HUES6 (cell line): Measurements from ENCODE around the gene PTPRM.

Source experiments
- H3K27ac ChIP-seq: 2 replicates; pipeline ENCODE4 v1.7.0; 2013; ENCODE audit warnings: low read depth, mild to moderate bottlenecking, low read length, inconsistent platforms
- H3K27me3 ChIP-seq: 2 replicates; pipeline ENCODE4 v1.6.1; 2013; ENCODE audit warnings: low read length; ENCODE audit not compliant: control insufficient read depth, insufficient read depth
- H3K36me3 ChIP-seq: 2 replicates; pipeline ENCODE4 v1.6.1; 2013; ENCODE audit warnings: low read length; ENCODE audit not compliant: control insufficient read depth, insufficient read depth
- H3K4me1 ChIP-seq: 2 replicates; pipeline ENCODE4 v1.6.1; 2013; ENCODE audit warnings: low read length; ENCODE audit not compliant: control insufficient read depth, insufficient read depth
- H3K4me3 ChIP-seq: 2 replicates; pipeline ENCODE4 v1.5.1; 2013; ENCODE audit warnings: low read depth, low read length
- H3K9ac ChIP-seq: one replicate; pipeline ENCODE4 v1.6.1; 2013; ENCODE audit warnings: mild to moderate bottlenecking, low read length
- H3K9me3 ChIP-seq: 2 replicates; pipeline ENCODE4 v1.6.1; 2013; ENCODE audit warnings: low read depth, low read length; ENCODE audit not compliant: control insufficient read depth, insufficient read depth

PTPRM gene

GRCh38 chr18:7567474-7568425 lies 634 bp downstream of the PTPRM start:
- Histone ChIP-seq H3K9ac (peak overlapping the region; percentile 79), H3K27ac (peak overlapping the region; percentile 11; the same call in 1 of the 2 replicates), H3K9me3 (no peaks in the 10 kb centered on the region), H3K36me3 (no peaks in the 10 kb centered on the region), H3K4me3 (peak overlapping the region; percentile 89), H3K27me3 (peaks cover 37% of the 10 kb centered on the region), H3K4me1 (peaks cover 5% of the 10 kb centered on the region)

- Histone ChIP-seq H3K27ac (no peak overlapping the region; the same call in 1 of the 2 replicates), H3K36me3 (no peaks in the 10 kb centered on the region), H3K9me3 (no peaks in the 10 kb centered on the region), H3K9ac (peak overlapping the region; percentile 79), H3K4me3 (peak overlapping the region; percentile 89), H3K27me3 (peaks cover 37% of the 10 kb centered on the region), H3K4me1 (peaks cover 8% of the 10 kb centered on the region)
These were observed 1.3 kb downstream of the PTPRM start for GRCh38 chr18:7568426-7568825.

GRCh38 chr18:7571626-7572025 lies 4.5 kb downstream of the PTPRM start:
- no peak overlapping the region for H3K27ac ChIP-seq
- no peak overlapping the region for H3K4me3 ChIP-seq
- no peaks in the 10 kb centered on the region for H3K9me3 ChIP-seq
- no peaks in the 10 kb centered on the region for H3K36me3 ChIP-seq
- H3K4me1 ChIP-seq, result peaks cover 19% of the 10 kb centered on the region; the same call in 1 of the 2 replicates
- no peak overlapping the region for H3K9ac ChIP-seq
- H3K27me3 ChIP-seq, result peaks cover 16% of the 10 kb centered on the region

- H3K27me3 ChIP-seq, result peaks cover 16% of the 10 kb centered on the region
- H3K9me3 ChIP-seq, result no peaks in the 10 kb centered on the region
- no peak overlapping the region for H3K4me3 ChIP-seq
- H3K4me1 ChIP-seq, result peaks cover 29% of the 10 kb centered on the region
- H3K27ac ChIP-seq, result no peak overlapping the region
- H3K36me3 ChIP-seq, result no peaks in the 10 kb centered on the region
- no peak overlapping the region for H3K9ac ChIP-seq
These were observed 5.7 kb downstream of the PTPRM start for GRCh38 chr18:7572822-7573221.

GRCh38 chr18:7575465-7576028 lies 8.4 kb downstream of the PTPRM start:
- Histone ChIP-seq H3K27me3 (no peaks in the 10 kb centered on the region), H3K9ac (no peak overlapping the region), H3K9me3 (no peaks in the 10 kb centered on the region), H3K27ac (no peak overlapping the region), H3K36me3 (no peaks in the 10 kb centered on the region), H3K4me3 (no peak overlapping the region), H3K4me1 (peaks cover 32% of the 10 kb centered on the region)

- H3K36me3 ChIP-seq, result no peaks in the 10 kb centered on the region
- no peaks in the 10 kb centered on the region for H3K27me3 ChIP-seq
- H3K27ac ChIP-seq, result no peak overlapping the region
- peaks cover 32% of the 10 kb centered on the region for H3K4me1 ChIP-seq
- H3K9me3 ChIP-seq, result no peaks in the 10 kb centered on the region
- H3K4me3 ChIP-seq, result no peak overlapping the region
- no peak overlapping the region for H3K9ac ChIP-seq
These were observed 9.0 kb downstream of the PTPRM start for GRCh38 chr18:7576077-7576476.

GRCh38 chr18:7576685-7577084 lies 9.6 kb downstream of the PTPRM start:
- H3K9me3 ChIP-seq, result no peaks in the 10 kb centered on the region
- H3K9ac ChIP-seq, result no peak overlapping the region
- H3K4me3 ChIP-seq, result no peak overlapping the region
- H3K27ac ChIP-seq, result no peak overlapping the region
- H3K36me3 ChIP-seq, result no peaks in the 10 kb centered on the region
- no peaks in the 10 kb centered on the region for H3K27me3 ChIP-seq
- peaks cover 32% of the 10 kb centered on the region for H3K4me1 ChIP-seq

- H3K9me3 ChIP-seq, result peaks cover 5% of the 10 kb centered on the region; the same call in 1 of the 2 replicates
- H3K4me3 ChIP-seq, result no peak overlapping the region
- peak overlapping the region; percentile 57; the same call in 1 of the 2 replicates for H3K27ac ChIP-seq
- H3K9ac ChIP-seq, result peak overlapping the region; percentile 50
- peaks cover 32% of the 10 kb centered on the region for H3K4me1 ChIP-seq
- no peaks in the 10 kb centered on the region for H3K36me3 ChIP-seq
- no peaks in the 10 kb centered on the region for H3K27me3 ChIP-seq
These were observed 10.6 kb downstream of the PTPRM start for GRCh38 chr18:7577706-7578105.

- Histone ChIP-seq H3K36me3 (no peaks in the 10 kb centered on the region), H3K27me3 (no peaks in the 10 kb centered on the region), H3K4me1 (peaks cover 29% of the 10 kb centered on the region), H3K4me3 (no peak overlapping the region), H3K9ac (no peak overlapping the region), H3K27ac (no peak overlapping the region), H3K9me3 (peaks cover 5% of the 10 kb centered on the region; the same call in 1 of the 2 replicates)
These were observed 12.2 kb downstream of the PTPRM start for GRCh38 chr18:7579176-7579917.

GRCh38 chr18:7579918-7580542 lies 12.9 kb downstream of the PTPRM start:
- Histone ChIP-seq H3K4me3 (no peak overlapping the region), H3K36me3 (no peaks in the 10 kb centered on the region), H3K27me3 (no peaks in the 10 kb centered on the region), H3K27ac (no peak overlapping the region), H3K9me3 (peaks cover 5% of the 10 kb centered on the region; the same call in 1 of the 2 replicates), H3K9ac (no peak overlapping the region), H3K4me1 (peaks cover 35% of the 10 kb centered on the region)
